ENCODE data around the gene ARID5B.

The ARID5B gene

GRCh38 chr10:61991166-61991565 lies 89.7 kb downstream of the ARID5B start:
- DNase-seq (ENCODE audit: low read depth): no peak

GRCh38 chr10:61992059-61992460 lies 90.6 kb downstream of the ARID5B start:
- DNase-seq (ENCODE audit: low read depth): no peak

- no peak for DNase-seq (ENCODE audit: low read depth)
These were observed 91.5 kb downstream of the ARID5B start for GRCh38 chr10:61992671-61993668.

GRCh38 chr10:61993711-61994401 lies 92.4 kb downstream of the ARID5B start:
- no peak for DNase-seq (ENCODE audit: low read depth)

- no peak for DNase-seq (ENCODE audit: low read depth)
These were observed 93.1 kb downstream of the ARID5B start for GRCh38 chr10:61994405-61995219.

GRCh38 chr10:61995220-61995503 lies 93.7 kb downstream of the ARID5B start:
- DNase-seq (ENCODE audit: low read depth): no peak

GRCh38 chr10:61998937-61999336 lies 97.4 kb downstream of the ARID5B start:
- no peak for DNase-seq (ENCODE audit: low read depth)

- no peak for DNase-seq (ENCODE audit: low read depth)
These were observed 98.6 kb downstream of the ARID5B start for GRCh38 chr10:62000037-62000603.

GRCh38 chr10:62000726-62001125 lies 99.2 kb downstream of the ARID5B start:
- DNase-seq (ENCODE audit: low read depth): no peak

GRCh38 chr10:62001898-62002297 lies 100.4 kb downstream of the ARID5B start:
- DNase-seq (ENCODE audit: low read depth): no peak

GRCh38 chr10:62002753-62003152 lies 101.3 kb downstream of the ARID5B start:
- no peak for DNase-seq (ENCODE audit: low read depth)

- no peak for DNase-seq (ENCODE audit: low read depth)
These were observed 102.5 kb downstream of the ARID5B start for GRCh38 chr10:62004042-62004441.

GRCh38 chr10:62005281-62005680 lies 103.8 kb downstream of the ARID5B start:
- DNase-seq (ENCODE audit: low read depth): no peak

GRCh38 chr10:62005687-62006086 lies 104.2 kb downstream of the ARID5B start:
- DNase-seq (ENCODE audit: low read depth): no peak

- no peak for DNase-seq (ENCODE audit: low read depth)
These were observed 105.6 kb downstream of the ARID5B start for GRCh38 chr10:62007145-62007544.

- DNase-seq (ENCODE audit: low read depth): no peak
These were observed 106.7 kb downstream of the ARID5B start for GRCh38 chr10:62008196-62008595.

- no peak for DNase-seq (ENCODE audit: low read depth)
These were observed 107.4 kb downstream of the ARID5B start for GRCh38 chr10:62008946-62009345.

GRCh38 chr10:62010366-62010765 lies 108.9 kb downstream of the ARID5B start:
- DNase-seq (ENCODE audit: low read depth): no peak

- no peak for DNase-seq (ENCODE audit: low read depth)
These were observed 110.1 kb downstream of the ARID5B start for GRCh38 chr10:62011558-62011957.

- DNase-seq (ENCODE audit: low read depth): no peak
These were observed 110.8 kb downstream of the ARID5B start for GRCh38 chr10:62012318-62012717.

GRCh38 chr10:62014510-62014909 lies 113.0 kb downstream of the ARID5B start:
- no peak for DNase-seq (ENCODE audit: low read depth)

- no peak for DNase-seq (ENCODE audit: low read depth)
These were observed 114.5 kb downstream of the ARID5B start for GRCh38 chr10:62015994-62016393.

Measured in HS-27A (cell line).